Measurements from ENCODE around the gene TIMM10B. TPM values are rescaled to one million over a fixed set of nuclear protein-coding genes. Genes with fewer than 3 reads are reported as not detected.

The TIMM10B gene
- total and polyA plus RNA-seq, 9 of the 15 experiments (the other 6 are each of a cell fraction or from before 2014, with no cell fraction given): 43.2 to 163 (median 57.0) TPM

- in situ Hi-C loops (cut with MboI) (no loop called here), intact Hi-C loops (cut with micrococcal nuclease) (no loop called here)
- no peak for TF ChIP-seq CEBPZ (IDR thresholded peaks at IDR 0.05; ENCODE audit: borderline replicate concordance, low read depth, low read length)
- no peak for TF ChIP-seq BRF2 (IDR thresholded peaks at IDR 0.05; ENCODE audit: borderline replicate concordance, insufficient read depth, insufficient read length)
- TF ChIP-seq TRIM24 (IDR thresholded peaks at IDR 0.05): no peak
- TF ChIP-seq, protein P1, sequence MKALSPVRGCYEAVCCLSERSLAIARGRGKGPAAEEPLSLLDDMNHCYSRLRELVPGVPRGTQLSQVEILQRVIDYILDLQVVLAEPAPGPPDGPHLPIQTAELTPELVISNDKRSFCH (CRISPR knock-in tag; IDR thresholded peaks at IDR 0.05): no peak
- TF ChIP-seq, protein P1 (tag; IDR thresholded peaks at IDR 0.05): no peak
- no peak for TF ChIP-seq PRPF4 (IDR thresholded peaks at IDR 0.05; ENCODE audit: insufficient read depth, low read depth, low read length, poor library complexity, severe bottlenecking)
- no peak for TF ChIP-seq ZNF398 (CRISPR knock-in tag; IDR thresholded peaks at IDR 0.05)
- TF ChIP-seq C11orf30 (IDR thresholded peaks at IDR 0.05; ENCODE audit: low read depth): no peak
- no peak for TF ChIP-seq CREBBP (IDR thresholded peaks at IDR 0.05; ENCODE audit: low read depth, low read length)
- no peak for TF ChIP-seq YBX1 (IDR thresholded peaks at IDR 0.05)
- TF ChIP-seq KAT8 (IDR thresholded peaks at IDR 0.05; ENCODE audit: low read depth): no peak
- no peak for TF ChIP-seq SMC3 (conservative IDR thresholded peaks at IDR 0.05; ENCODE audit: insufficient read depth, low read depth, low read length)
- no peak for TF ChIP-seq CREB5 (CRISPR knock-in tag; IDR thresholded peaks at IDR 0.05)
- ChIA-PET CTCF (ENCODE audit: low intra/inter-chr PET ratio) (interaction anchor here (1.0 kb wide), 1 partner anchor 219 kb away, joined by 3 read pairs; no protein-coding TSS in a partner anchor), POLR2A (interaction anchor here (2.7 kb wide), 1 partner anchor 10 kb away, joined by 16 read pairs; no protein-coding TSS in a partner anchor)
- peaks cover 6 to 8% of the 10 kb centered on the region in 2 experiments; a peak in 3 of 5 replicates for H3K4me1 ChIP-seq (replicated peaks in 1 of 2; ENCODE audit: control insufficient read depth in 2 of 2, insufficient read depth in 2 of 2, low read length in 2 of 2)
- no peaks in the 10 kb centered on the region for H3K9me3 ChIP-seq (replicated peaks; ENCODE audit: control insufficient read depth, insufficient read depth, low read depth, low read length)
- no peaks in the 10 kb centered on the region for H3K9me1 ChIP-seq (ENCODE audit: control insufficient read depth, insufficient read depth, low read length)
- no peak overlapping the region for H3K4me2 ChIP-seq (ENCODE audit: insufficient read depth, low read length)
- H3K27ac ChIP-seq (ENCODE audit: extremely low read depth, low read depth, low read length): no peak overlapping the region
- WGBS (ENCODE audit: insufficient coverage, low coverage, missing lambda C conversion rate): 49% methylated on average over 3 of the region's 3 CpGs
- DNase-seq (ENCODE audit: extremely low read depth in 1 of 4, low spot score in 3 of 4): no peak
- peaks cover 37% of the 10 kb centered on the region for H3K79me2 ChIP-seq (ENCODE audit: control insufficient read depth, insufficient read depth, low read length)
- ATAC-seq: no peak
- H3K27me3 ChIP-seq (ENCODE audit: control insufficient read depth in 2 of 2, insufficient read depth in 2 of 2, low read length in 2 of 2): no peaks in the 10 kb centered on the region
- no peak overlapping the region for H3K4me3 ChIP-seq
- H2AFZ ChIP-seq (ENCODE audit: low read depth, low read length): no peak overlapping the region
- no TSS peak for BruUV-seq (replicated peaks)
- peaks cover 78% of the 10 kb centered on the region for H3K36me3 ChIP-seq (ENCODE audit: control insufficient read depth, insufficient read depth, low read length)
- H4K20me1 ChIP-seq (replicated peaks; ENCODE audit: control insufficient read depth, insufficient read depth, low read length): no peaks in the 10 kb centered on the region
- no peak overlapping the region for H3K9ac ChIP-seq (ENCODE audit: insufficient read depth in 1 of 2, low read depth in 2 of 2, low read length in 2 of 2)
- no peak for FAIRE-seq
Observed at GRCh38 chr11:6485661-6486060, 4.4 kb downstream of the TIMM10B start.
